Fibroblast of gingiva (primary cell): ENCODE data around the gene S100A11.

Experiments used
- DNase-seq: peaks from one replicate; pipeline ENCODE4 v3.0.0-alpha.2; 2011; ENCODE audit warnings: low read depth

Gene S100A11

DNA sequence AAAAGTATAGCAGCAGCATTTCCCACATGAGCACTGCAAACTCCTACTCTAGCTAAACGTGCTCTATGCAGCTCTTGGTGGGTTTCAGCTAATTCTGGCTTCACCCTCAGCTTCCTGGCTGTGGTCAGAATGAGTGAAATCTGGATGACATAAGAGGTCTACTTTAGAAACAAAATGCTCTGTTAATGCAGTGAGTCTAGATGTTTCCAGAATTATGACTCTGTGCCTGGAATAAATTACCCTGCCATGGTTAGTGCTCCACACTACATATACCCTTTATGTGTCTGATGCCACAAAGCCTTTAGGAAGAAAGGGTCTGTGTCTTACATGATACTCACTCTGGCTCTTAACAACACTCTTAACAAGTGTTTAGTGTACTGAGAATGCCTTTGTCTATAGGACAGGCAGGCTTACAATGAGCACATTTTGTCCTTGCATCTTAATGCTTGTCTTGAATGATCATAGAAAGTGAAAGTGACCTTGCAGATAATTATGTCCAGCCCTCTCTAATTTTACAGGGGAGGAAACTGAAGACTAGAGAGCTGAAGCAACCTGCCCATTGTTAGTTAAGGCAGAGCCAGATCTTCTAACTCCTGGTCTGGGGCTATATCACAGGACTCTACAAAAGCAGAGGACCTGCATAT is 52.4 kb downstream of the S100A11 start:
- no peak for DNase-seq
